Endometrial microvascular endothelial cells (primary cell): ENCODE data around the gene GCK. TPM values are rescaled to one million over a fixed set of nuclear protein-coding genes. Genes with fewer than 3 reads are reported as not detected.

Experiments used
- total RNA-seq: library from RNA; depleted of rRNA; stranded (reverse); fragments of >200 nt; gene quantifications from one replicate; pipeline ENCODE4 v1.2.3, GENCODE V29; 2015; ENCODE audit errors: inconsistent ontology term

GCK gene
- total RNA-seq, 1 donor from 2014 or later: 0.28 TPM

Other genes starting within 250 kb of the GCK start
- not detected for gene SPDYE1, start 191.5 kb downstream of the GCK start, total RNA-seq
- 199 TPM for gene DBNL, start 144.7 kb downstream of the GCK start, total RNA-seq
- gene PGAM2, start 123.9 kb downstream of the GCK start, total RNA-seq: not detected
- 24.1 TPM for gene POLM, start 106.9 kb downstream of the GCK start, total RNA-seq
- 23.8 TPM for gene AEBP1, start 85.1 kb downstream of the GCK start, total RNA-seq
- gene POLD2, start 65.9 kb downstream of the GCK start, total RNA-seq: 102 TPM
- not detected for gene MYL7, start 48.1 kb downstream of the GCK start, total RNA-seq
- 135 TPM for gene YKT6, start 11.5 kb upstream of the GCK start, total RNA-seq
- gene CAMK2B, start 136.2 kb upstream of the GCK start, total RNA-seq: not detected